Dedifferentiated amniotic fluid mesenchymal stem cell (primary cell): Measurements from ENCODE around the gene SCYL1.

ENCODE experiments used
- DNase-seq: peaks from one replicate; pipeline ENCODE4 v3.0.0-alpha.2; 2016; ENCODE audit errors: extremely low spot score

SCYL1 gene

DNA sequence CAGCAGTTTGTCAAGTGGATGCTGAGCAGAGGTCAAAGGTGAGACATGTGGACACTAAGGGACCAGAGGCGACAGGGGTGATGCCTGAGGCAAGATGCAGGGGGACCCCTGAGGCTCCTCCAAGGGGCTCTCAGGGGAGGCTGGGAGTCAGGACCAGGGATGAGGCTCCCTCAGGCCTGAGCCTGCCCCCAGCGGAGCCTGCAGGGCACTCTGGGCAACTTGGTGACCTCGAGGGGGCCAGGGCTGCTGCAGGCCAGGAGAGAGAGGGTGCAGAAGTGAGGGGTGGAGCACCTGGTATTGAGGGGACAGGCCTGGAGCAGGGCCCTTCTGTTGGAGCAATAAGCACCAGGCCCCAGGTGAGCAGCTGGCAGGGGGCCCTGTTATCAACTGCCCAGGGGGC is 57.0 kb downstream of the SCYL1 start:
- no peak for DNase-seq

DNA sequence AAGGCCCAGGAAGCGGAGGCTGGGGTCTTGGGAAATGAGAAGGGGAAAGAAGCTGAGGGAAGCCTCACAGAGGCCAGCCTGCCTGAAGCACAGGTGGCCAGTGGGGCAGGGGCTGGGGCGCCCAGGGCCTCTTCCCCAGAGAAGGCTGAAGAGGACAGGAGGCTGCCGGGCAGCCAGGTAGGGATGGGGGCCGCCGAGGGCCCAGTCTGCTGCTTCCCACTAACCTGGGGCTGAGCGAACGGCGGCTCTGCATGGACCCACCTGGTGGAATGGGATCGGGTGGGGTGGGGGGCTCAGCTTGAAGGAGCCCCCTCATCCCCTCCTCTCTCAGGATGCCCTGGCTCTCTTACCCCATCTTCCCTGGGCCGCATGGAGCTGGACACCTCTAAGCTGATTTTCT is 58.7 kb downstream of the SCYL1 start:
- no peak for DNase-seq

GRCh38 chr11:65584106-65584505 is 59.2 kb downstream of the SCYL1 start:
- DNase-seq, result no peak

DNA sequence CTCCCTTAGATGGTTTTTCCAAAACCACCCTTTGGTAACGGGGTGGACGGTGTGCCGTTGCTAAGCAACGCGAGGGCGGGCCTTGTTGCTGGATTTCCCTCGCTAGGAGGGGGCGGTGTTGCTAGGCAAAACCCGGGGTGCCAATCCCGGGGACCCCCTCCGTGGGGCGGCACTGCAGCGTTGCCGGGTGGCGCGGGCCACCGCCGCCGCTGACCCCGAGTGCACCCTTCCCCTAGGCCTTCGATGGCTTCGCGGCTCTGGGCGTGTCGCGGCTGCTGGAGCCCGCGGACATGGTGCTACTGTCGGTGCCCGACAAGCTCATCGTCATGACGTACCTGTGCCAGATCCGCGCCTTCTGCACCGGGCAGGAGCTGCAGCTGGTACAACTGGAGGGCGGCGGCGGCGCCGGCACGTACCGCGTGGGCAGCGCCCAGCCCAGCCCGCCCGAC is 59.9 kb downstream of the SCYL1 start:
- DNase-seq, result no peak

DNA sequence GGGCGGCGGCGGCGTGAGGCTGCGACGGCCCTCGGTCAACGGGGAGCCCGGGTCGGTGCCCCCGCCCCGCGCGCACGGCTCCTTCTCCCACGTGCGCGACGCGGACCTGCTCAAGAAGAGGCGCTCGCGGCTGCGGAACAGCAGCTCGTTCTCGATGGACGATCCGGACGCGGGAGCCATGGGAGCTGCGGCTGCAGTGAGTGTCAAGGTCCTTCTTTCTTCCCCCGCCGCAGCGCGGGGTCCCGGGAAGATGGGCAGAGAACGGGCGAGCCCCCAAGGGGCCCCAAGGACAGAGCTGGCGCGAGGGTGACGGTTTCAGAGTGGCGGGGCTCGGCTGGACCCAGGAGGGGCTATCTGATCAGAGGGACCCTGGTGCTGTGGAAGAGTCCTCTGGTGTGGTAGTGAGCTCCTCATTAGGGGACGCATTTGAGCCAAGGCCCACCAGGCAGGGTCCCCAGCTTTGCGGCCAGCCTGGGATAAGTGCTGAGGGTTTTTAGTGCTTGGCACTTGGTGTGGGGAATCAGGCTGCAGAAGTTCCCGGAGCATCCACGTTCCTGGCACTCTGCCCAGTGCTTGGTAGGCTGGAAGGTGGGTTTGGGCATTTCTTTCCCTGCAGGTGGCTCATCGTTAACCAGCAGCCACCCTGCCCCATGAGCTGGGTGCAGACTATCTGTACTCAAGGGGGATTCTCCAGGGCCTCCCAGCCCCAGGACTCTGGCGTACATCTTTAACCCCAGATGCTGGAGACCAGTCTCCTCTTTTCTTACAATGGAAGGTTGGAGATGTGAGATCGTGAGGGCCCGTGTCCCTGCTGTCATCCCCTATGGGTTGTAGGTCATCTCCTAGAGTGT is 60.7 kb downstream of the SCYL1 start:
- DNase-seq, result no peak

DNA sequence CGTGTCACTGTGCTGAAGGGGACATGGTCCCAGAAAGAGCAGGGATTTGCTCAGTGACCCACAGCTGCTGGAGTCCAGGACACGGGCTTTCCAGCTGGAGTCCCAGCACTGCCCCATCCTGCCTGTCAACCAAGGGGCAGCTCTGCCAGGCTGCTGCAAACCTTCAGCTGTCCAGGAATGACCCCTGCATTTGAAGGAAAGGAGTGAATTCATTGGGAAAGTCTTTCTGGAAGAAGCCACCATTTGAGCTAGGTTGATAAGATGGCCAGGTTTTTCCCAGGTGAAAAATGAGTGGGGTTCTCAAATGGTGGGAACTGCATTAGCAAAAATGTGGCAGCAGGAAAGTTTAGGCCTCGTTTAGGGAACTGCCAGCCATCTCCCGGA is 61.4 kb downstream of the SCYL1 start:
- DNase-seq, result no peak

DNA sequence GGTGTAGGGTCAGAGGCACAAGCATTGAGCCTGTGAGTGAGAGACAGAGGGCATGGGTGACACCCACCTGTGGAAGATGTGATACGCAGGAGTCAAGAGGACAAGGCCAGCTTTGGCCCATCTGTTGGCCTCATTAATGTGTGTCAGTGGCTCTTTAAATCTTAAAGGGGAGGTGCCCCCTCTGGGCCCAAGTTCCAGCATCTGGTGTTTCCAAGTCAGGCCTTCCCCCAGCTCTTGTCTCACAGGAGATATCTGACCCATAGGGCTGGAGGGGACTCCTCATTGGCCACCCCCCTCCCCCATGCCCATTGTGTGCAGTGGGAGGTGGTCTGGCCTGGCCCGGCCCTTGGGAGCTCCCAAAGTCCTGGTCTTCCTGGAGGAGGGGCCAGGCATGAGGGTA is 61.8 kb downstream of the SCYL1 start:
- no peak for DNase-seq
